Erythroblast (primary cell): Measurements from ENCODE around the gene BCDIN3D.

Experiments used
- GATA1 ChIP-seq: IDR thresholded peaks from 2 replicates; pipeline ENCODE4 v1.6.1; 2011; ENCODE audit warnings: low read depth, mild to moderate bottlenecking, control low read depth, low read length, moderate library complexity
- POLR2A ChIP-seq: IDR thresholded peaks from 2 replicates; pipeline ENCODE4 v1.6.1; 2011; ENCODE audit warnings: mild to moderate bottlenecking, low read length

- TF ChIP-seq POLR2A (no peak), GATA1 (no peak)
Measured at GRCh38 chr12:49864798-49865090, 21.8 kb upstream of the BCDIN3D start.
